Osteocyte (in vitro differentiated cells): ENCODE data around the gene APOB. TPM values are rescaled to one million over a fixed set of nuclear protein-coding genes. Genes with fewer than 3 reads are reported as not detected.

Experiments
- DNase-seq: peaks from one replicate; pipeline ENCODE4 v3.0.0; 2021; ENCODE audit warnings: mixed read lengths; ENCODE audit not compliant: unreplicated experiment; ENCODE audit errors: extremely low spot score
- H3K27ac Mint-ChIP-seq: one replicate; pipeline ENCODE4 v1.8.0; 2021; ENCODE audit warnings: mild to moderate bottlenecking, mixed read lengths; ENCODE audit not compliant: unreplicated experiment
- H3K27me3 Mint-ChIP-seq: one replicate; pipeline ENCODE4 v1.8.0; 2021; ENCODE audit warnings: mixed read lengths; ENCODE audit not compliant: unreplicated experiment
- H3K36me3 Mint-ChIP-seq: one replicate; pipeline ENCODE4 v1.8.0; 2021; ENCODE audit warnings: mixed read lengths; ENCODE audit not compliant: unreplicated experiment
- H3K4me1 Mint-ChIP-seq: one replicate; pipeline ENCODE4 v1.8.0; 2021; ENCODE audit warnings: mixed read lengths; ENCODE audit not compliant: unreplicated experiment
- H3K4me3 Mint-ChIP-seq: one replicate; pipeline ENCODE4 v1.8.0; 2021; ENCODE audit warnings: mild to moderate bottlenecking, moderate library complexity, mixed read lengths; ENCODE audit not compliant: unreplicated experiment
- H3K9me3 Mint-ChIP-seq: one replicate; pipeline ENCODE4 v1.8.0; 2021; ENCODE audit warnings: mixed read lengths; ENCODE audit not compliant: unreplicated experiment
- total RNA-seq: library from RNA; stranded (reverse); gene quantifications from 2 replicates; pipeline ENCODE4 v1.2.1, GENCODE V29; 2021
- TF ChIP-seq, protein P1 (sequence below): fragments of 200-600 bp; sonication (generic); IDR thresholded peaks from 2 replicates; pipeline ENCODE4 v1.5.0; 2021; ENCODE audit warnings: antibody characterized with exemption, mild to moderate bottlenecking, moderate library complexity

Gene APOB
- total RNA-seq, 1 donor from 2014 or later, result 0.21 TPM

DNA sequence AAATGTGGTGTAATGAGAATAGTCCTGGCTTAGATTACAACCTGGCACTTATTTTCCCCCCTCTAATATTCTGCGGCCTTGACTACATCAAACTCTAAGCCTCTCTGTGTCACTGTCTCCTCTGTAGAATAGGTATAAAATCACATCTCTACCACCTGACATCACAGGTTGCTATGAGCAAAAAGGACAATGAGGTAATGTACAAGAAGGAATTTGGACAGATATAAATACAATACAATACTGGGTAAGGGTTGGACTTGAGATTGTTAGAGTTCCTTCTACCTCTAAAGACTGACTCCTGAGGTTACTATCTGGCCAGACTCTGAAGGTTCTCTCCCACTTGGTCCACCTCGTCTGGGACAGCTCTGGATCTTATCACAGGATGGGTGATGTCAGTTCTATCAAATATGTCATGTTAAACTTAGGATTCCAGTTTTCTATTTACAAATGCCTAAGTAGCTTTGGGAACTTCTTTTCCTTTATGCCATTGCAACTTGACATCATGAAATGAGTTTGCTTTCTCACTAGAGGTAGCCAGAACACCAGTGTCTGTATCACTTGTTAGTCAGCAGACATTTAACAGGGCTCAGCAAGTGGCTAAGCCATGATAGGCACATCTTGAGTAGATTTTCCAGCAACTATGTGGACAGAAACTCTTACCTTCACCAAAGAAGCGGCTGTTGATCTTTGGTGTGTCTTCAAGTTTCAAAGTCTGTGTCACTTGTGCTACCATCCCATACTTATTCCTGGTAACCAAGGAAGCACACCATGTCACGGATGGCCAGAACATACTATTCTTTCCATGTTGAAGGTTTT is 9.5 kb downstream of the APOB start:
- H3K4me3 Mint-ChIP-seq, result no peak overlapping the region

DNA sequence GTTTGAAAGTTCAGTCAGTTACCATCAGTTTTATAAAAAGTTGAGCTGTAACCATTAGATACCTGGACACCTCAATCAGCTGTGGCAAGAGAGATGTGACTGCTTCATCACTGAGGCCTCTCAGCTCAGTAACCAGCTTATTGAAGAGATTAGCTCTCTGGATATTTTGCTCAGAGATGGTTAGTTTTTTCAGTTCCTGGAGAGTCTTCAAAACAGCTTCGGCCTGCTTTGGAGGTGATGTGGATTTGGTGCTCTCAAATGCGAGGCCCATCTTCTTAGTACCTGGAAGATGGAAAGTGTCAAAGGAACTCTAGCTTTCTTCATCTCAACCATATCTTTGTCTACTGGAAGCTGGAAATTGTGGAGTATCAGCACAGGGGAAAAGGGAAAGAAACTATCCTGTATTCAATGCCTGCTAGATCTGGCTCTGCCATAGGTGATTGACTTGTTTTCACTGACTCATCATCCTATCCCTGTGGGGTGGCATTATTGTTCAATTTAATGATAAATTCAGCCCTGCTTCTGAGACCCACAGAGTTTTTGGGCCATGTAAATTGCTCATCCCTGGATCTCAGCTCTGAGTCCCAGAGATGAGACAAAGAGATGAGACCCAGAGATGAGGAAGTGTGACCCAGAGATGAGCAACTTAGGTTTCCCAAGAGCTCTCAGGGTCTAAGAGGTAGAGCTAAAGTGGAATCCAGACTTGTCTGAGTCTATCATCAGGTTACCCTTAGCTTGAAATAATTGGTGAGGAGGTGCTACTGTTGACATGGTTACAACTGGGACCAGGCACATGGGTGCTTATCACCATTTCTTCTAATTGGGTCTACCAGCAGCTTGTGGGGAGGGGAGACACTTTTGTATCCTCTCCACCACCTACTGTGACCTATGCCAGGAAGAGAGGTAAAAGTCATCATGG is 10.4 kb downstream of the APOB start:
- Mint-ChIP-seq H3K27me3 (peaks cover 30% of the 10 kb centered on the region), H3K4me3 (no peak overlapping the region), H3K9me3 (peaks cover 6% of the 10 kb centered on the region), H3K36me3 (peaks cover 2% of the 10 kb centered on the region), H3K27ac (no peak overlapping the region), H3K4me1 (peaks cover 10% of the 10 kb centered on the region)
- no peak for DNase-seq
- TF ChIP-seq, protein P1, sequence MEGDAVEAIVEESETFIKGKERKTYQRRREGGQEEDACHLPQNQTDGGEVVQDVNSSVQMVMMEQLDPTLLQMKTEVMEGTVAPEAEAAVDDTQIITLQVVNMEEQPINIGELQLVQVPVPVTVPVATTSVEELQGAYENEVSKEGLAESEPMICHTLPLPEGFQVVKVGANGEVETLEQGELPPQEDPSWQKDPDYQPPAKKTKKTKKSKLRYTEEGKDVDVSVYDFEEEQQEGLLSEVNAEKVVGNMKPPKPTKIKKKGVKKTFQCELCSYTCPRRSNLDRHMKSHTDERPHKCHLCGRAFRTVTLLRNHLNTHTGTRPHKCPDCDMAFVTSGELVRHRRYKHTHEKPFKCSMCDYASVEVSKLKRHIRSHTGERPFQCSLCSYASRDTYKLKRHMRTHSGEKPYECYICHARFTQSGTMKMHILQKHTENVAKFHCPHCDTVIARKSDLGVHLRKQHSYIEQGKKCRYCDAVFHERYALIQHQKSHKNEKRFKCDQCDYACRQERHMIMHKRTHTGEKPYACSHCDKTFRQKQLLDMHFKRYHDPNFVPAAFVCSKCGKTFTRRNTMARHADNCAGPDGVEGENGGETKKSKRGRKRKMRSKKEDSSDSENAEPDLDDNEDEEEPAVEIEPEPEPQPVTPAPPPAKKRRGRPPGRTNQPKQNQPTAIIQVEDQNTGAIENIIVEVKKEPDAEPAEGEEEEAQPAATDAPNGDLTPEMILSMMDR, result no peak

More for the DNA sequence above, 9.5 kb downstream of the APOB start:
- Mint-ChIP-seq H3K4me1 (peaks cover 19% of the 10 kb centered on the region), H3K27ac (no peak overlapping the region), H3K9me3 (peaks cover 6% of the 10 kb centered on the region), H3K36me3 (peaks cover 2% of the 10 kb centered on the region), H3K27me3 (peaks cover 22% of the 10 kb centered on the region)
- TF ChIP-seq, protein P1, result no peak
- no peak for DNase-seq

DNA sequence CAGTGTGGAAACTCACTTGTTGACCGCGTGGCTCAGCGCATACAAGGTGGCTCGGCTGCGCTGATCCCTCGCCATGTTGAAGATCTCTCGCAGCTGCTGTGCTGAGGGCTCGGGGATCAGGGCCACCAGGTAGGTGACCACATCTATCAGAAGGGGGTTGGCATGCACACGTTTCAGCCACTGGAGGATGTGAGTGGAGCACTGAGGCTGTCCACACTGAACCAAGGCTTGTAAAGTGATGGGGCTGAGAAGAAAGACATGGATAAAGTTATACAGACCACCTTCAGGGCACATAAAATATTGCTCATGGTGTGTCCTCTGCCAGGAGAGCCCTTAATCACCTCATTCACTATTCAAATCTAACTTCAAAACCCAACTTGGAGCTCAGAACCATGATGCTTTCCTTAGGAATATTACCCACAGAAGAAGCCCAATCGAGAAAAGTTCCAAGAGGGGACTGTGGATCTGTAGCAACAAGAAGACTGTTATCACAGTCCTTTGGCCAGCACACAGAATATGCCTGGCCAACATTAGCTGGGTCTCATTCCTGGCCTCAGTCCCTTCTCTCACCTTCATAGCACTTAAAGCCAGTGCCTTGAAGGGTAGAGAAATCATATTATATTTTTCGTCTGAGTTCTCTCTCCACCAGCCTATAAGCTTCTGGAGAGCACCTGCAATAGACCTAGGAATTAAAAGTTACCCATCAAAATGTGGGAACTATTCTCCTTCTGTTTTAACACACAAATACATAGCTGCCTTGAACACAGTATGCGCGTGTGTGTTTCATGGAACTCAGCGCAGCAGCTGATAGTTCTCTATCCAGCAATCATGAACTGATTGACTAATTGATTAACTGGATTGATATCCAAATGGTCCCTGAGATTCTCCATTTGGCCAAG is 11.3 kb downstream of the APOB start:
- peaks cover 6% of the 10 kb centered on the region for H3K9me3 Mint-ChIP-seq
- no peak overlapping the region for H3K4me3 Mint-ChIP-seq
- TF ChIP-seq, protein P1, result no peak
- H3K36me3 Mint-ChIP-seq, result peaks cover 2% of the 10 kb centered on the region
- H3K4me1 Mint-ChIP-seq, result peaks cover 2% of the 10 kb centered on the region
- no peak for DNase-seq
- H3K27me3 Mint-ChIP-seq, result peaks cover 39% of the 10 kb centered on the region
- H3K27ac Mint-ChIP-seq, result no peak overlapping the region

DNA sequence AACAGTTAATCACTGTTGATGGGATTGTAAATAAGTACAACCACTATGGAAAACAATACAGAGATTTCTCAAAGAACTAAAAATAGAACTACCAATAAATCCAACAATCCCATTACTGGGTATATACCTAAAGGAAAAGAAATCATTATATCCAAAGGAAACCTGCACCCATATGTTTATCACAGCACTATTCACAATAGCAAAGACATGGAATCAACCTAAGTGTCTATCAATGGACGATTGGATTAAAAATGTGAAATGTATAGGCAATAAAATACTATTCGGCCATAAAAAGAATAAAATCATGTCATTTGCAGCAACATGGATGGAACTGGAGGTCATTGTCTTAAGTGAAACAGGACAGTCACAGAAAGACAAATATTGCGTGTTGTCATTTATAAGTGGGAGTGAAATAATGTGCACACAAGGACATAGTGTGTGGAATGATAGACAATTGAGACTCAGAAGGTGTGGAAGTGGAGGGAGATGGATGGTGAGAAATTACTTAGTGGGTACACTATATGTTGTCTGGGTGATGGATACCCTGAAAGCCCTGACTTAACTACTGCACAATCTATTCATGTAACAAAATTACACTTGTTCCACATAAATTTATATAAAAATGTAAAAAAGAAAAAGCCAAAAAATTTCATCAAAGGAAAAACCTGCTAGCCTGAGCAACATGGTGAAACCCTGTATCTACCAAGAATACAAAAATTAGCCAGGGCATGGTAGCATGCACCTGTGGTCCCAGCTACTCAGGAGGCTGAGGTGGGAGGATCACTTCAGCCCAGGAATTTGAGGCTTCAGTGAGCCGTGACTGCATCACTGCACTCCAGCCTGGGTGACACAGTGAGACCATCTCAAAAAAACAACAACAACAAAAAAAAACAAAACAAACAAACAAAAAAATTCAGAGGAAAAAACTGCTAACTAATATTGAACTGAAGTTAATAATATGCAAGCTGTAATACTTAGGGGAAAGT is 12.6 kb downstream of the APOB start:
- H3K27me3 Mint-ChIP-seq, result peaks cover 42% of the 10 kb centered on the region
- H3K4me3 Mint-ChIP-seq, result no peak overlapping the region
- H3K36me3 Mint-ChIP-seq, result peaks cover 2% of the 10 kb centered on the region
- TF ChIP-seq, protein P1, result no peak
- H3K9me3 Mint-ChIP-seq, result peaks cover 6% of the 10 kb centered on the region
- H3K27ac Mint-ChIP-seq, result no peak overlapping the region
- DNase-seq, result no peak
- no peaks in the 10 kb centered on the region for H3K4me1 Mint-ChIP-seq
